RWPE1 (cell line): Measurements from ENCODE around the gene MYO15B.
A peak's percentile ranks its signal among the peaks of the same experiment; 100 is the strongest.

Experiments
- CTCF ChIA-PET: fragments of 350-600 bp; sonication (Branson Sonifier 250); formaldehyde crosslinking; extraction: SDS; loops from one replicate; lab custom pipeline; 2021; lab: Yijun Ruan, JAX
- POLR2A ChIA-PET: fragments of 400-600 bp; formaldehyde crosslinking; extraction: SDS; loops from one replicate; lab custom pipeline; 2020; ENCODE audit warnings: antibody characterized with exemption; ENCODE audit not compliant: low non-redundant PET; lab: Yijun Ruan, JAX
- DNase-seq: peaks from one replicate; pipeline ENCODE4 v3.0.0; 2012; ENCODE audit warnings: low spot score
- H3K27ac ChIP-seq: fragments of 450-650 bp; 2 replicates; pipeline ENCODE4 v1.5.1; 2017
- CTCF ChIP-seq: fragments of 450-650 bp; conservative IDR thresholded peaks from 2 replicates; pipeline ENCODE4 v1.5.1; 2017; ENCODE audit warnings: low read depth, mild to moderate bottlenecking

The MYO15B gene

GRCh38 chr17:75629157-75629556 lies 41.6 kb downstream of the MYO15B start:
- ChIA-PET CTCF (interaction anchor here (0.8 to 1.4 kb wide), 4 partner anchors 9 to 121 kb away, joined by 3 to 4 read pairs (median 3); no protein-coding TSS in a partner anchor), POLR2A (interaction anchor here (0.6 kb wide), 1 partner anchor 119 kb away, joined by 4 read pairs; no protein-coding TSS in a partner anchor)
- H3K27ac ChIP-seq: peak overlapping the region; percentile 11; the same call in 1 of the 2 replicates
- TF ChIP-seq CTCF: no peak
- no peak for DNase-seq

DNA sequence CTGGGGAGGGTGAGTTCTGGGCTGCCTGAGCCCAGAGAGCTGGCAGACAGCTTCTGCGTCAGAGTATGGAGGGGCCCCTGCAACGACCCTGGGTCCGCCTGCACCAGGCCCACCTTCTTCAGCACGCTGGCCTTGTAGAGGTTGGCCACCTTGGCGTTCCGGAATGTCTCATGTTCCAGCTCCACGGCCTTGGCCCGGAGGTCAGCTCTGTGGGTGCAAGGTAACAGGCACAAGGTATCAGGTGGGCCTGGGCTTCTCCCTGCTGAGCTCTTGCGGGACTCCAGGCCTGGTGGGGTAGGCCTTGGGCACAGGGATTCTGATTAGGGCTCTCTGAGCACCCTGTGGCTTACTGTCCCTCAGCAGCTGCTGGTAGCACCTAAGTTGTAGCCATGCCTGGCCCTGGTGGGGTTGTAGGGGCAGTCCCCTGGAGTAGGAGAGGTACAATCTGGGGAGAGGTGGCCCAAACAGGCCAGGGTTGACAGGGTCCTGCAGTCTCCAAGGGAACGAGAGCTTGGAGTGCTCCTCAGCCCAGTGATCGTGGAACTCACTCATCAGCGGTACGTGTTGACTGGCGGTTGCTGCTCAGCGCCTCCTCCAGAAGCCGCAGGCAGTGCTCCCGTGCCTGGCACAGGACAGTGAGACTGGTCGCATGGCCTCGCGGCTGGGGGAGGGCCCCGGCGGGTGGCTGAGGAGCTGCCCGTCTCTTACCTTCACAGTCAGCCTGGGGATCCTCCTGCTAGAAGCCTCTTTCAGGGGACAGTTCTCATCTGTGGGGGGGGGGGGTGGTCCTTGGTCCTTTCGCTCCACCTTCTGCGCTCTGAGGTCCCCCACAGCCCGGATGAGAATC lies 42.7 kb downstream of the MYO15B start:
- no peak for TF ChIP-seq CTCF
- ChIA-PET CTCF (interaction anchor here (0.7 to 1.4 kb wide), 5 partner anchors 8 to 214 kb away, joined by 3 to 5 read pairs (median 4); no protein-coding TSS in a partner anchor), POLR2A (no interaction called here)
- DNase-seq: no peak
- no peak overlapping the region for H3K27ac ChIP-seq

DNA sequence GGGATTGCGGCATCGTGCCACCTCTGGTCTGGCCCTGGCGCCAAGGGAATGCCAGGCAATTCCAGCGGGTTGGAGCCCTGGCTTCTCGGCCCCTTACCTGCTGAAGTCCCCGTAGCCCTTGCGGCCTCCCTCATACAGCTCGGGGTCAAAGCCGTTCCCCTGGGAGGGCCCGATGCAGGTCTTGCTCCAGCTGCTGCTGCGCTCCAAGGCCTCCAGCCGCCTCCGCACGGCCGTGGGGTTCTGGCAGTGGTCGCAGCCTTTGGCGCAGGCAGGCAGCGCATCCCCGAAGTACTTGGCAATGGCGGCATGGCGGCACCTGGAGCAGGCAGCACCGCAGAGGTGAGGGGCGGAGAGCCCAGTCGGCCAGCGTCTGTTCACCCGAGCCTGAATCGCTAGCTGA lies 43.8 kb downstream of the MYO15B start:
- DNase-seq: no peak
- POLR2A ChIA-PET: no interaction called here
- no peak overlapping the region for H3K27ac ChIP-seq
- TF ChIP-seq CTCF: no peak
- CTCF ChIA-PET: no interaction called here

DNA sequence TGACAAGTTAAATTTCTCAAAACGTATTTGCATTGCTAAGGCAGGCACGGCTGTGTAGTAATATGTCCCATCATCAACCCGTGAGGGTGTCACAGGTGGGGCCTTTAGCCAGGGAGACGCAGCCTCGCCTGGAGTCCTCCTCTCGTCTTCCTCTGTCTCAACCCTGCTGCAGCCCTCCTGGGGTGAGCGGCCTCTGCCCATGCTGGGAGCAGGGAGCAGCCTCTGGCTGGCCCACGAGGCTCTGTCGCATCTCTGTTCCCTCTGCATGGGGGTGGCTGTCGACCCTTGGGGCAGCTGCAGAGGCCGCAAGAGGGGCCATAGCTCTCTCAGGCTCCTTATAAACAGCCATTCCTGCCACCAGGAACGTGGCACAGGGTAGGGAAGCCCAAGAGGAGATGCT lies 44.8 kb downstream of the MYO15B start:
- DNase-seq: no peak
- H3K27ac ChIP-seq: peak overlapping the region; percentile 70
- ChIA-PET CTCF (interaction anchor here (0.5 to 3.3 kb wide), 28 partner anchors 8 to 551 kb away, joined by 3 to 54 read pairs (median 6); partner anchors contain the start of gene ITGB4), POLR2A (interaction anchor here (1.1 kb wide), 1 partner anchor 21 kb away, joined by 3 read pairs; no protein-coding TSS in a partner anchor)
- no peak for TF ChIP-seq CTCF

- ChIA-PET POLR2A (interaction anchor here (1.1 kb wide), 1 partner anchor 20 kb away, joined by 3 read pairs; no protein-coding TSS in a partner anchor), CTCF (interaction anchor here (0.5 to 3.3 kb wide), 45 partner anchors 9 to 1924 kb away, joined by 3 to 54 read pairs (median 4); partner anchors contain the start of genes CASKIN2, ITGB4, MIF4GD and RECQL5)
- H3K27ac ChIP-seq: peak within 1 kb of the TSS; percentile 70
- peak; percentile 98 for TF ChIP-seq CTCF
- DNase-seq: peak; percentile 85
These were observed 45.4 kb downstream of the MYO15B start, which contains the start of gene SMIM5 for GRCh38 chr17:75632863-75633485. TSS of gene SMIM5 (plus strand) at chr17:75633434. CDS start at chr17:75640202, 6,768 bp downstream.
